SU-DHL-6 (cell line): ENCODE data around the gene CCDC60.

ENCODE experiments used
- H2AFZ ChIP-seq: fragments of 200-600 bp; sonication (generic); 2 replicates; pipeline ENCODE4 v1.6.1; 2014; ENCODE audit warnings: low read depth, mild to moderate bottlenecking, moderate library complexity, mixed read lengths, antibody characterized with exemption, low read length; ENCODE audit not compliant: severe bottlenecking
- H3F3A ChIP-seq: fragments of 200-600 bp; shearing (Covaris generic); 2 replicates; pipeline ENCODE4 v1.6.0; 2016; ENCODE audit warnings: antibody characterized with exemption, mild to moderate bottlenecking; ENCODE audit not compliant: insufficient read depth
- H3K27ac ChIP-seq: fragments of 200-600 bp; sonication (generic); 2 replicates; pipeline ENCODE4 v1.5.1; 2016; ENCODE audit warnings: low read depth, mild to moderate bottlenecking, low read length, moderate library complexity, mixed read lengths
- H3K27me3 ChIP-seq: fragments of 200-600 bp; sonication (generic), shearing (Covaris generic); 2 replicates; pipeline ENCODE4 v1.6.0; 2014; ENCODE audit warnings: mild to moderate bottlenecking, low read length
- H3K36me3 ChIP-seq: fragments of 200-600 bp; sonication (generic); 2 replicates; pipeline ENCODE4 v1.6.1; 2014; ENCODE audit warnings: mild to moderate bottlenecking, low read length, mixed read lengths
- H3K4me2 ChIP-seq: fragments of 300-600, 200-600 bp; shearing (Covaris generic), sonication (generic); 2 replicates; pipeline ENCODE4 v1.6.0; 2014; ENCODE audit warnings: low read length, low read depth, mild to moderate bottlenecking; ENCODE audit not compliant: poor library complexity, severe bottlenecking
- H3K4me3 ChIP-seq: fragments of 200-600 bp; sonication (generic); 2 replicates; pipeline ENCODE4 v1.5.1; 2014; ENCODE audit warnings: antibody characterized with exemption, low read length, mild to moderate bottlenecking, mixed read lengths; ENCODE audit not compliant: insufficient read depth, poor library complexity, severe bottlenecking
- H3K79me2 ChIP-seq: fragments of 200-600 bp; sonication (generic); 2 replicates; pipeline ENCODE4 v1.6.1; 2014; ENCODE audit warnings: mild to moderate bottlenecking, low read length, moderate library complexity; ENCODE audit not compliant: insufficient read depth
- H3K9ac ChIP-seq: fragments of 200-600 bp; sonication (generic); 2 replicates; pipeline ENCODE4 v1.7.0; 2014; ENCODE audit warnings: mild to moderate bottlenecking, low read length
- H3K9me2 ChIP-seq: fragments of 200-600 bp; sonication (generic); replicated peaks from 2 replicates; pipeline ENCODE4 v1.6.1; 2014; ENCODE audit warnings: low read length; ENCODE audit not compliant: insufficient read depth
- H3K9me3 ChIP-seq: fragments of 200-600 bp; sonication (generic); 2 replicates; pipeline ENCODE4 v1.6.1; 2014; ENCODE audit warnings: low read length, mixed read lengths; ENCODE audit not compliant: insufficient read depth
- H4K20me1 ChIP-seq: fragments of 200-600 bp; sonication (generic); 2 replicates; pipeline ENCODE4 v1.6.1; 2014; ENCODE audit warnings: low read depth, mild to moderate bottlenecking, antibody characterized with exemption, low read length, moderate library complexity, mixed read lengths
- CTCF ChIP-seq: fragments of 200-600 bp; sonication (generic); IDR thresholded peaks from one replicate; pipeline ENCODE4 v1.5.1; 2017; ENCODE audit warnings: antibody characterized with exemption, mild to moderate bottlenecking, low read length, moderate library complexity; ENCODE audit not compliant: insufficient read depth, poor library complexity, severe bottlenecking
- EZH2phosphoT487 ChIP-seq: fragments of 200-600 bp; sonication (generic), shearing (Covaris generic); conservative IDR thresholded peaks from 2 replicates; pipeline ENCODE4 v1.6.1; 2018; ENCODE audit warnings: mild to moderate bottlenecking, antibody characterized with exemption, low read length, moderate library complexity, mixed read lengths

Gene CCDC60

GRCh38 chr12:119446459-119446858 is 111.9 kb downstream of the CCDC60 start:
- Histone ChIP-seq H3K27ac (no peak overlapping the region), H3K79me2 (no peaks in the 10 kb centered on the region), H3K9ac (no peak overlapping the region), H3K9me3 (no peaks in the 10 kb centered on the region), H2AFZ (no peak overlapping the region), H3K4me3 (no peak overlapping the region), H3K36me3 (no peaks in the 10 kb centered on the region), H3F3A (no peaks in the 10 kb centered on the region), H3K4me2 (no peak overlapping the region), H3K9me2 (no peaks in the 10 kb centered on the region), H4K20me1 (no peaks in the 10 kb centered on the region), H3K27me3 (no peaks in the 10 kb centered on the region)
- no peak for TF ChIP-seq CTCF
- no peak for TF ChIP-seq EZH2phosphoT487

- Histone ChIP-seq H3K79me2 (no peaks in the 10 kb centered on the region), H3K4me3 (no peak overlapping the region), H3K9me3 (no peaks in the 10 kb centered on the region), H3K27ac (no peak overlapping the region), H4K20me1 (no peaks in the 10 kb centered on the region), H3K9ac (no peak overlapping the region), H3K4me2 (no peak overlapping the region), H3K27me3 (no peaks in the 10 kb centered on the region), H3K36me3 (no peaks in the 10 kb centered on the region), H2AFZ (no peak overlapping the region), H3K9me2 (no peaks in the 10 kb centered on the region), H3F3A (no peaks in the 10 kb centered on the region)
- TF ChIP-seq EZH2phosphoT487 (no peak), CTCF (no peak)
Measured at GRCh38 chr12:119447126-119447525, 112.6 kb downstream of the CCDC60 start.

GRCh38 chr12:119447618-119448017 is 113.1 kb downstream of the CCDC60 start:
- no peak for TF ChIP-seq CTCF
- no peak for TF ChIP-seq EZH2phosphoT487
- Histone ChIP-seq H4K20me1 (no peaks in the 10 kb centered on the region), H3K27me3 (no peaks in the 10 kb centered on the region), H3K9me2 (no peaks in the 10 kb centered on the region), H3K36me3 (no peaks in the 10 kb centered on the region), H2AFZ (no peak overlapping the region), H3K9ac (no peak overlapping the region), H3K27ac (no peak overlapping the region), H3K4me2 (no peak overlapping the region), H3F3A (no peaks in the 10 kb centered on the region), H3K9me3 (no peaks in the 10 kb centered on the region), H3K4me3 (no peak overlapping the region), H3K79me2 (no peaks in the 10 kb centered on the region)

GRCh38 chr12:119448611-119449131 is 114.1 kb downstream of the CCDC60 start:
- Histone ChIP-seq H3K9me3 (no peaks in the 10 kb centered on the region), H3F3A (no peaks in the 10 kb centered on the region), H3K36me3 (no peaks in the 10 kb centered on the region), H3K4me3 (no peak overlapping the region), H4K20me1 (no peaks in the 10 kb centered on the region), H3K4me2 (no peak overlapping the region), H3K27me3 (no peaks in the 10 kb centered on the region), H3K9me2 (no peaks in the 10 kb centered on the region), H3K27ac (no peak overlapping the region), H2AFZ (no peak overlapping the region), H3K79me2 (no peaks in the 10 kb centered on the region), H3K9ac (no peak overlapping the region)
- TF ChIP-seq EZH2phosphoT487: no peak
- TF ChIP-seq CTCF: no peak
